Heart left ventricle (tissue), 16 donors: ENCODE results near the gene KCNE2. TPM values are rescaled to one million over a fixed set of nuclear protein-coding genes. Genes with fewer than 3 reads are reported as not detected.

ENCODE experiments used
- ATAC-seq, 4 donors: fragments of 200-7000 bp; cut with Tn5 transposase; one replicate each; pipeline ENCODE4 v1.9.1; 2020 to 2022; ENCODE audit warnings: moderate library complexity in 4 of 4, mild to moderate bottlenecking in 3 of 4, moderate number of reproducible peaks in 1 of 4
- DNase-seq, 5 donors: peaks; one replicate each; pipeline ENCODE4 v3.0.0-alpha.2; 2020
- H3K27ac ChIP-seq, 12 donors: fragments of 200-600 bp; sonication (generic) in 4 of 12; one replicate each; pipeline versions ENCODE4 v1.5.0 to v1.8.0; 2016 to 2022; ENCODE audit warnings: mild to moderate bottlenecking in 2 of 12
- H3K27me3 ChIP-seq, 9 donors: fragments of 200-600 bp; sonication (generic) in 2 of 9; one replicate each; pipeline versions ENCODE4 v1.5.1 to v1.8.0; 2016 to 2022; ENCODE audit warnings: mild to moderate bottlenecking in 3 of 9
- H3K36me3 ChIP-seq, 9 donors: fragments of 200-600 bp; sonication (generic) in 2 of 9; one replicate each; pipeline versions ENCODE4 v1.5.0 to v1.8.0; 2018 to 2022; ENCODE audit warnings: mild to moderate bottlenecking in 2 of 9
- H3K4me1 ChIP-seq, 12 donors: fragments of 200-600 bp; sonication (generic) in 4 of 12; one replicate each; pipeline versions ENCODE4 v1.5.0 to v1.8.0; 2016 to 2022; ENCODE audit warnings: mild to moderate bottlenecking in 3 of 12
- H3K4me3 ChIP-seq, 12 donors: fragments of 200-600 bp; sonication (generic) in 4 of 12; one replicate each; pipeline versions ENCODE4 v1.5.0 to v1.8.0; 2017 to 2022; ENCODE audit warnings: mild to moderate bottlenecking in 9 of 12, moderate library complexity in 4 of 12
- H3K9me3 ChIP-seq, 12 donors: fragments of 200-600 bp; sonication (generic) in 4 of 12; one replicate each; pipeline versions ENCODE4 v1.5.0 to v1.8.0; 2016 to 2022; ENCODE audit warnings: mild to moderate bottlenecking in 1 of 12
- CTCF ChIP-seq, 12 donors: fragments of 200-600 bp; sonication (generic) in 4 of 12; IDR thresholded peaks; one replicate each; pipeline versions ENCODE4 v1.5.0 to v1.8.0; 2018 to 2022; ENCODE audit warnings: antibody characterized with exemption in 12 of 12, mild to moderate bottlenecking in 5 of 12
- POLR2A ChIP-seq, 2 donors: fragments of 450-650 bp; IDR thresholded peaks; one replicate each; pipeline ENCODE4 v1.6.1; 2017; ENCODE audit warnings: antibody characterized with exemption in 2 of 2, mild to moderate bottlenecking in 2 of 2, moderate library complexity in 2 of 2
- WGBS, 4 donors: extraction: QIAGEN DNeasy Blood & Tissue Kit in 2 of 4; methylation state at CpG; one replicate each; pipeline versions ENCODE4 v1.1.5 to v1.1.7; 2013 to 2018; 5-methylcytosine and 5-hydroxymethylcytosine counted together
- intact Hi-C, 10 donors: fragments of 100-400 bp; cut with DNase I; formaldehyde crosslinking; loops; one replicate each; pipeline versions ENCODE4 v1.11.1 to v1.14.2; 2022
- polyA plus RNA-seq, 2 donors: library from polyadenylated mRNA; stranded (reverse); fragments of 200-250 nt; gene quantifications; one replicate each; pipeline ENCODE4 v1.2.3, GENCODE V29; 2013
- total RNA-seq, 9 donors: library from RNA; depleted of rRNA in 2 of 9; stranded (reverse); fragments of >200 nt in 2 of 9; fragmentation: NEBNext Ultra II Directional in 3 of 9; extraction: Animal tissue kit (Norgen Biotek cat#: 25700) in 3 of 9; gene quantifications; one replicate each; pipeline versions ENCODE4 v1.1.0 to v1.2.4, GENCODE V29; 2016 to 2023
- donor health status: ischemic (EF 13 %, LVEDD 7.1; RV severe dilation, severe dysfunction).
- donor health status: healthy with polysubstance abuse.
- donor health status: DM: no; HTN: yes; CAD: no.
- donor health status: DM: no; HTN: no; CAD: no.
- donor health status: ischemic (EF 25% LVEDD 6.9; RV normal size, moderate dysfunction).
- donor health status: ischemic (EF 25% LVEDD 5.7; RV mildly dilated, moderate dysfunction).
- donor health status: healthy.
- donor health status: DM: yes; HTN: yes; CAD: no.
- donor health status: ischemic (EF 35%, LVEDD 5.7; RV mildly dilated, moderate dysfunction).
- donor health status: nonischemic (EF 11% LVEDD 7.7; RV severe dilation, severe dysfunction).
- donor health status: DM: yes; HTN: yes; CAD: no.
- donor health status: PGD.
- donor health status: ischemic (EF 29% LVEDD 5.4; RV normal size, mild dysfunction).
- donor health status: nonischemic (EF 23%, LVEDD 6.1; RV moderate dilation, normal function).

KCNE2 gene
- total and polyA plus RNA-seq, 11 donors, result 0.07 TPM; not detected in 10

GRCh38 chr21:34331726-34332125 is 32.1 kb upstream of the KCNE2 start:
- Histone ChIP-seq H3K27ac (no peak overlapping the region), H3K4me3 (no peak overlapping the region), H3K9me3 (no peaks in the 10 kb centered on the region), H3K27me3 (no peaks in the 10 kb centered on the region), H3K36me3 (no peaks in the 10 kb centered on the region), H3K4me1 (peaks cover 0 to 8% (median 4%) of the 10 kb centered on the region in 12 donors)
- WGBS, 4 donors, result 83 to 87% (median 84%) methylated on average over 5 of the region's 5 CpGs
- TF ChIP-seq CTCF (IDR thresholded peaks at IDR 0.05) (no peak), POLR2A (IDR thresholded peaks at IDR 0.05) (no peak)
- intact Hi-C loops, result loop anchor here in 1 of 10 donors (10.0 kb wide), 1 partner anchor 397 kb away; no protein-coding TSS in a partner anchor
- no peak for DNase-seq
- ATAC-seq, result no peak

GRCh38 chr21:34332347-34332746 is 31.5 kb upstream of the KCNE2 start:
- TF ChIP-seq POLR2A (IDR thresholded peaks at IDR 0.05) (no peak), CTCF (IDR thresholded peaks at IDR 0.05) (no peak)
- intact Hi-C loops, result loop anchor here in 1 of 10 donors (10.0 kb wide), 1 partner anchor 398 kb away; no protein-coding TSS in a partner anchor
- ATAC-seq (no peak), DNase-seq (no peak)
- peaks cover 0 to 14% (median 9%) of the 10 kb centered on the region in 12 donors for H3K4me1 ChIP-seq
- H3K36me3 ChIP-seq, result no peaks in the 10 kb centered on the region
- WGBS, 4 donors, result 94 to 96% (median 95%) methylated on average over 6 of the region's 6 CpGs
- no peak overlapping the region for H3K4me3 ChIP-seq
- H3K9me3 ChIP-seq, result no peaks in the 10 kb centered on the region
- no peak overlapping the region for H3K27ac ChIP-seq
- H3K27me3 ChIP-seq, result no peaks in the 10 kb centered on the region

GRCh38 chr21:34333121-34333739 is 30.6 kb upstream of the KCNE2 start:
- no peak overlapping the region for H3K4me3 ChIP-seq

More at GRCh38 chr21:34333121-34333739, 30.6 kb upstream of the KCNE2 start:
- H3K4me1 ChIP-seq, result peaks cover 0 to 21% (median 13%) of the 10 kb centered on the region in 12 donors
- 88 to 92% (median 90%) methylated on average over 13 of the region's 13 CpGs for WGBS, 4 donors
- no peak overlapping the region for H3K27ac ChIP-seq
- DNase-seq (no peak), ATAC-seq (no peak)
- no peaks in the 10 kb centered on the region for H3K36me3 ChIP-seq
- no peaks in the 10 kb centered on the region for H3K27me3 ChIP-seq
- TF ChIP-seq POLR2A (IDR thresholded peaks at IDR 0.05) (no peak), CTCF (IDR thresholded peaks at IDR 0.05) (no peak)
- intact Hi-C loops, result loop anchor here in 1 of 10 donors (10.0 kb wide), 1 partner anchor 398 kb away; no protein-coding TSS in a partner anchor
- H3K9me3 ChIP-seq, result no peaks in the 10 kb centered on the region
